22Rv1 (cell line): ENCODE measurements around the gene REXO4.

Experiments
- H3K27ac ChIP-seq: fragments of 450-650 bp; 2 replicates; pipeline ENCODE4 v1.5.1; 2017
- ZFX ChIP-seq: fragments of 450-650 bp; IDR thresholded peaks from 2 replicates; pipeline ENCODE4 v1.6.1; 2017; ENCODE audit warnings: antibody characterized with exemption, borderline replicate concordance
- TF ChIP-seq, protein P1 (sequence below): fragments of 450-650 bp; IDR thresholded peaks from 2 replicates; pipeline ENCODE4 v1.5.1; 2017; ENCODE audit warnings: mild to moderate bottlenecking

Gene REXO4

GRCh38 chr9:133371261-133371711 is 46.5 kb downstream of the REXO4 start:
- no peak overlapping the region for H3K27ac ChIP-seq
- no peak for TF ChIP-seq ZFX
- TF ChIP-seq, protein P1, sequence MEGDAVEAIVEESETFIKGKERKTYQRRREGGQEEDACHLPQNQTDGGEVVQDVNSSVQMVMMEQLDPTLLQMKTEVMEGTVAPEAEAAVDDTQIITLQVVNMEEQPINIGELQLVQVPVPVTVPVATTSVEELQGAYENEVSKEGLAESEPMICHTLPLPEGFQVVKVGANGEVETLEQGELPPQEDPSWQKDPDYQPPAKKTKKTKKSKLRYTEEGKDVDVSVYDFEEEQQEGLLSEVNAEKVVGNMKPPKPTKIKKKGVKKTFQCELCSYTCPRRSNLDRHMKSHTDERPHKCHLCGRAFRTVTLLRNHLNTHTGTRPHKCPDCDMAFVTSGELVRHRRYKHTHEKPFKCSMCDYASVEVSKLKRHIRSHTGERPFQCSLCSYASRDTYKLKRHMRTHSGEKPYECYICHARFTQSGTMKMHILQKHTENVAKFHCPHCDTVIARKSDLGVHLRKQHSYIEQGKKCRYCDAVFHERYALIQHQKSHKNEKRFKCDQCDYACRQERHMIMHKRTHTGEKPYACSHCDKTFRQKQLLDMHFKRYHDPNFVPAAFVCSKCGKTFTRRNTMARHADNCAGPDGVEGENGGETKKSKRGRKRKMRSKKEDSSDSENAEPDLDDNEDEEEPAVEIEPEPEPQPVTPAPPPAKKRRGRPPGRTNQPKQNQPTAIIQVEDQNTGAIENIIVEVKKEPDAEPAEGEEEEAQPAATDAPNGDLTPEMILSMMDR = no peak

- no peak for TF ChIP-seq ZFX
- TF ChIP-seq, protein P1 = no peak
- H3K27ac ChIP-seq = no peak overlapping the region
Observed at GRCh38 chr9:133370685-133371084, 47.1 kb downstream of the REXO4 start.

DNA sequence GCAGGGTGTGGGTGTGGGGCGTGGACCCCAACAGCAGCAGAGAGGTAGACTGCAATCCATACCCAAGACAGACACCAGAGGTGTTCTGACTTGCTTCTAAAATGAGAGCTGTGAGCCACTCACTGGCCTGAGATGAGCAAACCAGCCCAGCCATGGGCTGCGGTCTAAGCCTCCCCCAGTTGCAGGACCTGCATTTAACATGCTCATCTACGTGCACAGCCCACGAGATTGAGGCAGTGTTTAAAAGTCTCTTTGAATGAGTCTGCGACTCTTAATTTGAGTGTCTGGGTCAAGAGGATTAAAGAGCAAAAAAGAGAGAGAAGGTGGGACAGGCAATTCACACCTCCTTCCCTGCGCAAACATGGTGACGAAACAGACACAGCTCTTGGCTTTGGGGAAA is 47.9 kb downstream of the REXO4 start:
- no peak overlapping the region for H3K27ac ChIP-seq
- no peak for TF ChIP-seq ZFX
- TF ChIP-seq, protein P1 = no peak

- TF ChIP-seq, protein P1 = no peak
- no peak for TF ChIP-seq ZFX
- no peak overlapping the region for H3K27ac ChIP-seq
Observed at GRCh38 chr9:133369422-133369821, 48.4 kb downstream of the REXO4 start.

DNA sequence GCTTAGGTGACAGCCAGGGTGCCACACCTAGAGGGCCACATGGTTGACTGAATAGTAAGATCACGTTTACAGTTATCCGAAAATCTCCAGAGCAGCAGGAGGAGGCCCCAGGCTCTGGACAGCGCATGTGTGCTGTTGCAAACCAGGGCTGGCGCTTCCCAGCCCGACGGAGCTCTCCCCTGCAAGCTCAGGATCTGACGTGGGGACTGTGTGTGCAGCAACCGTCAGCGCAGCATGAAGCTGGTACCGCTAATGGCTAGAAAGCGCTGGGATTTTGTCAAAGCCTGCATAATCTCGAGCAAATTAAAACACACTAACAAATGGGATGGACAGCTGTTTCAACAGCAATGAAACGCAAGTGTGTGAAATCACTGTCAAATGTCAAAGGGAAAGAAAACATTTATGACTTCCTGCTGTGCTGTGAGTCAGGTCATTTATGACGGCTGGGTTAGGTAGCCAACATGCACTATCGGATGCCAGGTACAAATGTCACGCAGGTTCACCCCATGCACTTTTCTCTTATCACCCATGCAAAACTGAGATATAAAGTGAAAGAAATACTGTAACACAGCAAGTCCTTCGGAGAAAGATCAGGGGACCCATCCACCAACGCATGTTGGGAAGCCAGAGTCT is 49.4 kb downstream of the REXO4 start:
- no peak for TF ChIP-seq ZFX
- TF ChIP-seq, protein P1 = no peak
- H3K27ac ChIP-seq = no peak overlapping the region

GRCh38 chr9:133367778-133368177 is 50.0 kb downstream of the REXO4 start:
- H3K27ac ChIP-seq = no peak overlapping the region
- no peak for TF ChIP-seq ZFX
- TF ChIP-seq, protein P1 = no peak

DNA sequence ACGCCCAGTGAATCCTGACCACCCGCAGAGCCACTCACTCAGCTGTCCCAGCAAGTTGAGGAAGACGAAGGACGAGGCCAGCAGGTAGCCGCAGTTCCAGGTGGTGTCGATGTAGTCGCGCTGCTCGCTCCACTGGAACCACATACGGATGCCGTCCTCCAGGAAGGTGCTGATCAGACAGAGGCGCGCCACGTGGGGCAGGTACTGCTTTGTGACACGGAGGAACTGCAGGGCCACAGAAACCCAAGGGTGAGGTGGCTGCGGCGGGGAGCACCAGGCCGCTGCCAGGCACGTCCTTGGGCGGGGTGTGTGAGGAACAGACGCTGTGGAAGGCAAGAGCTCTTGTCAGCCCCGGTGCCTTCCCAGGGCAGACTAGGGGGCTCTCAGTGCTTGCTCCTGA is 50.6 kb downstream of the REXO4 start:
- TF ChIP-seq, protein P1 = no peak
- no peak for TF ChIP-seq ZFX

More for the DNA sequence above, 50.6 kb downstream of the REXO4 start:
- H3K27ac ChIP-seq = no peak overlapping the region
